CD4-positive, alpha-beta T cell treated with Interleukin-6 at 100 ng/mL for 8 hours (primary cell): ENCODE data around the gene TBX15.

ENCODE experiments used
- DNase-seq: peaks from one replicate; pipeline ENCODE4 v3.0.0-alpha.2; 2020; ENCODE audit warnings: mixed read lengths, low spot score

Gene TBX15

DNA sequence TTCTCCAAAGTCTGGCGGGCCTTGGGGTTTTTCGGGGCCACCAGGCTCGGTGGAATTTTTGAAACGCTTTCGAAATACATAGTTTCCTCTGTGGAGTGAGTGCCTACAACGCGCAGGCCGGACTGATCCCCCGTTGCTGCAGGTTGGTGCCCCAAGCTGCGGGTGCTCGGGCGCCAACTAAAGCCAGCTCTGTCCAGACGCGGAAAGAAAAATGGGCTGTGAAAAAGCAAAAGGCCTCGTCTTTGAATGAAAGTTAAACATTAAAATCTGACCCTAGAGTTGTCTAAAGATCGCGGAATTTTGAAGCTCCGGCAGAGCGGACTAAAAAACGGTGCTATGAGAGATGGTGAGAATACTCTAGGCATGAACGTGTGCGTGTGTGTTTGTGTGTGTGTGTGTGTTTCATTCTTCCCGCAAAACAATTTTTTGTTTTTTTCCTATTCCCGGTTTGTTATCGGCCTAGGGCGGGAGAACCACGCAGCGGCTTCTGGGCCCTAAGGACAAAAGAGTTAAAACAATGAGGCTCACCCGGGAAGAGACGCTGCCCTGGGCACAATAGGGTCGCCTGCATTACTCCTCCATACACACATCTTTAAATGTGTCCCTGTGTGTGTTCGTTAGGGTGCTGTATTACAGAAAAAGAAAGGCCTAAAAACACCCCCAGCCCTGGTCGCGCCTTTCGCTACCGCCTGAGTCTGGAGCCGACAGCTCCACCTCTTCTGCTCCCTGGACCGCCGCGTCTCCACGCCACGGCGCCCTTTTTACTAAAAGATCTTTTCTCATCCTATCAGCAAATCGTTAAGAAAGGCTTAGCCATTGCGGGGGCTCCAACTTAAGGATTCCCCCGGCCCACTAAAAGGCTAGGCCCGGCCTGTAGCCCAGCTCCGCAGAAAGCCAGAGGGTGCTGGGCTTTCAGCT is 3.2 kb downstream of the TBX15 start:
- no peak for DNase-seq

DNA sequence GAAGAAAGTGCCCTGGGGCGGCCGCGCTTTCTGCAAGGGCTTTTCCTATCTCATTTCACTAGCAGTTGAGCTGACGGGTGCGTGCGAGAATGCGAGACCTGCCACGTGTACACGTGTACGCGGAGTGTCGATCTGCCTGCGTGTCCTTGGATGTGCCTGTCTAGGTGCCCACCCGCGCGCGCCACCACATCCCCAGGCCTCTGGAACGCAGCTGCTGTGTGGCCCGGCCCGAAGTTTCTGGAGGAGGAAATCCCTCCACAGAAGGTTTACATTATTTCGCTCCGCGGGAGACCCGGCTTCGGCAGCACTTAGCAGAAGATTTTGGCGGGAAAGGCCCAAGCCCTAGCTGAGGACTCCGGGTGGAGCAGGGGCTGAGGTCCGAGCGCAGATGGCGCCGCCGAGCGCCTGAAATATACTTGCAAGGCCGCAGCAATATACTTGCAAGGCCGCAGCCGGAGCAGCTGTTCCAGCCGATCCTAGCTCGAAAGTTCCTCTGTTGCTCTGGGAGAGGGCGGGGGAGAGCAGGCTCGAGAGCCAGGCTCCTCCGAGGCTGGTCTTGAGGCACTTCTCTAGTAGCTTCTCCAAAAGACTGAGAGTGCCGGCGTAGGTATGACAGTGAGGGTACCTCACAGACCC is 3.9 kb downstream of the TBX15 start:
- DNase-seq = no peak

DNA sequence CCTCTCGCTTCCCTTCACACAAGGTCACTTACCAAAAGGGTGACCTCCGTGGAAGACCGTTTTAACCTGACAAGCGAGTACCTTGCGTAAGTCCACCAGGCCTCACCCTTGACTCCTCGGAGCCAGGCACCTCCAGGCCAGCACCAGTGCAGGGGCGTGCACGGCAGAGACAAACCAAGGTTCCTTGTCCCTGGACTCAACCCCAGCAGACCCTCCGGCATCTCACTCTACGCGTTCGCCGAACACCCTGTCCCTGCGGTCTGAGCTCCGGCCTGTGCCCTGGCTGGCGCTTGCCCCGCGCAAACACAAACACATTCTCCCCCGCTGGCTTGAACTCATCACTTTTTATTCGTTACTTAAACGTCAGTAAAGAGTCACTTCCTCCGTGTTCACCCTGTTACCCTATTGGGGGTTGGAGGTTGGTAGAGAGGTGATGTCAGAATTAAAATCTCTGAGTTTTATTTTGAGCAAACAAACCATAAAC is 4.5 kb downstream of the TBX15 start:
- no peak for DNase-seq

DNA sequence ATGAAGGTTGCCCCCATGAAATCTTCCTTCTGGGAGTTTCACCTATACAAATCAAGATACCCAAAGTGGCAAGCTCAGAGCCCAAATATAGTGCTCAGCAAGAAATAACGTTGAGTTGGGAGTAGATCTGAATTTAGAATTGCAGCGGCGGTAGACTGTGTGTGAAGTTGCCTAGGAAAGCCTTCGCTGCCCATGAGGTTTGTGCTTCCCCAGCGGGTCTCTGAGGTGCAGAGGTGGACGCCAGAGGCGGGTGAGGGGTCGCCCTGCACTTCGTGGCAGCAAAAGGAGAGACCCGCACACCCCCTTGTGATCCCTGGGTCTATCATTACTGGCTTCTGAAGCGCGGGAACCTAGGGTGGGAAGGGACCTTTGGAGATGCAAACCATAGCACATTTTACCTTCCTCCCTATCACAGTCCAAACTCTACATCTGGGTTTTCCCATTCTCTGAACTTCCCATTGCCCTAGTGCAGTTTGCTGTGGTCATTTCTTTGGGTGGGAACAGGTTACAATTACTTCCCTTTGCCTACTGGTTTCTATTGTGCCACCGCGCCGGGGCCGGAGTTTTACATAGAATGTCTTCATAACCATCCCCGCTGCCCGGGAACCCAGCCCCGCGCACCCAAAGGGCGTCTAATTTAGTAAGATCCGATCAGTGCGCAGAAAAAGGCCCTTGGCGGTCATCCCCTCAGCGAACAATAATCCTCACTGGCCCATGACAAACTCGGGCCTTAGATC is 5.2 kb downstream of the TBX15 start:
- no peak for DNase-seq

DNA sequence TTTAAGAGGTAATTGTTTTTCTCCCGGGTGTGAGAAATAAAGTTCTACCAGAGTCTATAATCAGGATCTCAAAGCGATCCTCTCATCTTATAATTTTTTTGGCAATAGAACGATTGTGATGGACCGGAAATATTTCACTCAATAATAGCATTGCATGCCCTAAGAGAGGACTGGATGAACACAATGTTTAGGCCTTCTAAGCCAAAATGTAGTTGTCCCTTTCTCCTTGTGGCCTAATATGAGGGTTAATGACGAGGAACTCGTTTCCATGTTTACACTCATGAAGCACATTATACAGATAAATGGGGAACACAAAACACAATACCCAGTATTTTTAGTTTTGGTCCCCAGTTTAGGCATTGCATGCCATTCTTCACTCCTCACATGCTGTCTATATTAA is 5.9 kb downstream of the TBX15 start:
- no peak for DNase-seq

DNA sequence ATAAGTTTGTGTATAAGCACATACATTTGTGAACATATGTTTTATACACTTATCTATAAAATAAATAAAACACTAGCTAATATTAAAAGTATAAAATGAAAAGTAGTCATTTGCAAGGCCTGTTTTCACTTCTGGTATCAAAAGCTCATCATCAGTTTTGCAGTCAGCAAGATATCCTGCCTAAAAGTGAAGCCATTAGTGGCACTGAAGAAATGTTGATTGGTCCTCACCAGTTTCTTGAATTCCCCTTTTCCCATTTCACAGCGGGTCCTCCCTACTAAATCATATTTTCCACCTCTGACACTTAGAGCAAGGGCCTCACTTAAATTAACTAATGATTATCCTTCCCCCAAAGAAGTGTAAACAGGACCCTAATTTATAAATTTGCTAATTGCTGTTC is 6.7 kb downstream of the TBX15 start:
- DNase-seq = no peak

DNA sequence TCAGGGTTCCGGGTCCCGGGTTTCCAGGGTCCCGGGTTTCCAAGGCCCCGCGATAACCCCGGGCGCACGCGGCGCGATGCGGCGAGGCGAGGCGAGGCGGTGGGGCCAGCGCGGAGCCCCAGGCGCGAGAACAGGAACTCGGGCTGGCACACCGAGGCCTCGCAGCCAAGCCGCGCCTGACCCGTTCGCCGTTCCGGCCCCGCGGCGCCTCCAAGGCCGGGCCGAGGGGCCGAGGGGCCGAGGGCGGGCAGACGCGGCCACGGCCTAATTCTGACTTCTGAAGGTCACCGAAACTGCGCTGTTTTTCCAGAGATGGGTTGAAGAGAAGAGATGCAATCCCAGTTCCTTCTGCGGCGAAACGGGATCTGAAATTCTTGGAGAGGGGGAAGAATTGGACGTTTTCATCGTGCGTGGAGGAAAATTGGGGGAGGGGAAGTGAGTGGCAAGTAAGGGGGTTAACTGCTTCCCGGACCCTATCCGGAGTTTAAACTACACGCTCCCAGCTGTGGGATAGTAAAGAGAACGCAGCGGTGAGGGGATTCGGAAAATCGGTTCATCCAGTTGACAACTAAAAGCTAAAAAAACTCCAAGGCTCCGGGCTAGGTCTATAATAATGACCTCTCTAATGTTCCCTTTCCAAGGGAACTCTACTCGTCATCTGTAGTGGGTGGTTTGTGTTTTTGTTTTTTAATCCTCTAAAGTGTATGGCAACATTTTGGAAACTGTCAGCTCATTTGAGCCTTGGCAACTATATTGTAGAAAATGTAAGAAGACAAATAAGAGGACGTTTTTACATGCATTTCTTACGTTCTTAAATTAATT is 8.2 kb downstream of the TBX15 start:
- no peak for DNase-seq

DNA sequence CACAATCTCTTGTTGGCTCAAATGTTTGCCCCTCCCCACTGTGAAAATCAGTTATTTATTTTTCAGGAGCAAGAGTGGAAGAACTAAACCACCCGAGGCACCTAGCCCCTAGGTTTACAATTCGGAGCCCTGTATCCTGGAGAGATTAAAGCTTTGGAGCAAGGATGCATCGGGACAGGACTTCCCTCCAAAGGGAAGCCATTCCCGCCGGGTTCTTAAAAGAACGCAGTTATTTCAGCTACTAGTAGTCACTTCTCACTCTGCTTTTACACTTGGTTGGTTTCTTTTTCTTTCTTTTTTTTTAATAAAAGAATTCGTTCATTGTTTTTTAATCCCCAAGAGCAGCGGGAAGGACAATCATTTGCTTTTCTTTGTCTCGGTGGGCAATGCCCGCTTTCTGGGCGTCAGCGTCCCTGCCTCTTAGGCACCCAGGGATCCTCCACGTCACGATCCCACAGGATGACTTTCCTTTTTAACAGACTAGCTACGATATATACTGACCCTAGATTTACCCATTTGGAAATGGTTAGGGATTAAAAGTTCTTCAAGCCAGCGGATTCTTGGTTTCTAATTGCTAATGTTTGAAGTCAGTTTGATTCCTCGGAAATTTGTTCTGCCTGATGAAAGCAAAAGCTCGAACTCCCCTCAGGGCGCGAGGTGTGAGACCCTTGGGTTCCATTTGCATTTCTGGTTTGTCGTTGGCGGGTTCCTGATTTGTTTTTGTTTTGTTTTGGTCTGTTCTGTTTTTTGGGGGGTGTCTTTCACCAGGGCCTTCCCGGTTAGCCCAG is 9.0 kb downstream of the TBX15 start:
- no peak for DNase-seq

DNA sequence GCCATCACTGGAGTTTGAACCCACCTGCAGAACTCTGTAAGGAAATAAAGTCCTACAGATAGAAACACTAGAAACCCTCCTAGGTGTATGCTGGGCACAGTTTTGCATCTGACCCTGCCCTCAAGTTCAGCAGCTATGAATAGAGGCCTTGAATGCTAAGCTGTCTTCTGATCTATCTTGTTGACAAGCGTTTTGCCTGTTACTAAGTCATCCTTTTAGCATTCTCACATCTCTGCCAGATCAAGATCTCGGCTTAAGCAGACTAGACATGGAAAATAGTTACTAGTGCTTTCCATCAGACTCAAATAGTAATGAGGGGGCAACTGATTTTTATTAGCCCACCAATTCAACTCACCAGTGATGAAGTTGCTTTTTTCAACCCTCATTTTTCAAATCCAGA is 10.5 kb downstream of the TBX15 start:
- no peak for DNase-seq

DNA sequence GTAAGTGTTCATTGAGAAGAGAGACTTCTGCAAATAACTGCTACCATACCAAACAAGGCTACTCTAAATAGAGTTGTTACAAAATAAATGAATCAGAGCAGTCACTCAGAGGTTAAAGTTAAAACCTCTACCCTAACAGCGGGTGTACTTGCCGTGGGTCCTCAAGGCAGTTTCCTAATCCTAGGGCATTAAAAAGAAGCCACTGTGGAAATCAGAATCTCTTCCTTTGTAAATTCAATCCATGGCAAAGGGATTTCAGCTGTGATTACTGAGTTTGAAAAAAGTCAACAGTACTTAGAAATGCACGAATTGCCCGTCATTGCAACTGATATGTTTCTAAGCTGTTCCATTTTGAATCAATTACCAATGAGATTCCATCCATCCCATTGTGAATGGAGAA is 13.5 kb downstream of the TBX15 start:
- no peak for DNase-seq

DNA sequence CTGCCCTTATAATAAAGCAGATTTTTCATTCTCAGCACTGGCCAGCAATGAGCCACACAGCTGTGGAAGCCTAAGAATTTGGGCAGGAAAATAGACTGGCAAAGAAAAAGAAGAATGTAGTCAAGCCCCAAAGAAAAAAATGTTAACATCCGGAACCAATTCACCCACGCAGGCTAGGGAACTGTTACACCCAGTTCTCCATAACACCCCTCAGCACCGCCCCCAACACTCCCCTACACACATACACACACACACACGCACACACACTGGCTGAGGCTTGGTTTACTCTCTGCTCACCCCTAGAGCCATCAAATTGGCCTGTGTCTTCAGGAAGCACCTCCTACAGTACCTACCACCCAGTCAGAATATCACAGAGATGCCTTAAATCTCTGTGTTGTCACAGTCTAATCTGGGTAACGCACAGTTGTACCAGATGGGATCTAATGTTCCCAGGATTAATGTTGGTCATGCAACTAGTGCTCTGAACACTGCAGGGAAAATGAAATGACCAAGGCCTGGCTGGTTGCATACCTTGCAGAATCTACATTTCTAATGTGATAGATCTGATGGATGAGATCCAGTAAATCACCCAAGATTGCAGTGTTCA is 14.5 kb downstream of the TBX15 start:
- no peak for DNase-seq

DNA sequence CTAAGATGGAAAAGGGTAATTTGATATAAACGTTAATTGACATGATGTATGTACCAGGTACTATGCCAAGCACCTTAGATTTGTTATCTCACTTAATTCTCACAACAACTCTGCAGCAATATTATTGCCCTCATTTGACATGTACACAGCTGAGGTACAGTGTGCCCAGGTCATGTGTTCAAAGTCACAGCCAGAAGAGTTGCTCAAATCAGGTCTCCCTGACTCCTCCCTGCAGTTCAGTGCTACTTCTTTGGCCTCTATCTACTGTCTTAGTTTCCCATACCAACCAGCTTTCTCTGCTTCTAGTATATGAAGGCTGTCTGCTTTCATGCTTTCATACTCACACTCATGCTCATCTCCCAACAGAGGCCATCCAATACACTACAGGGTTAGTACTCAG is 15.1 kb downstream of the TBX15 start:
- no peak for DNase-seq

DNA sequence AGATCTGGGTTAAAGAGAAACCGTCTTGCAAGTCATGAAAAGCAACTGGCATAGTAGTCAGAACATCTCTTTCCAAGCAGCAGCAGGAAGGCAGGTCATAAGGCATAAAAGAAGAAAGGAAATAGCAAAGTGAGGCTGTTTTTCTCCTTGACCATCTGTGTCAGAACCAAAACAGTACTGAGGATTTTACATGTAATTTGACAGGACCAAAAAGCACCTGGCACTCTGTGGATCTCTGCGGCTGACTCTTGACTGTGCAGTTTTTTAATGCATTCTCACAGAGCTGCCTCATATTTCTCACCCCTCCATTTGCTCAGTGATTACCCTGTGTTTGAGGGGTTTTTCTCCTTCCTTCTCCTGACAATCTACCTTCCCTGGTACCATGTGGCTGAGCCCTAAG is 17.7 kb downstream of the TBX15 start:
- DNase-seq = no peak

DNA sequence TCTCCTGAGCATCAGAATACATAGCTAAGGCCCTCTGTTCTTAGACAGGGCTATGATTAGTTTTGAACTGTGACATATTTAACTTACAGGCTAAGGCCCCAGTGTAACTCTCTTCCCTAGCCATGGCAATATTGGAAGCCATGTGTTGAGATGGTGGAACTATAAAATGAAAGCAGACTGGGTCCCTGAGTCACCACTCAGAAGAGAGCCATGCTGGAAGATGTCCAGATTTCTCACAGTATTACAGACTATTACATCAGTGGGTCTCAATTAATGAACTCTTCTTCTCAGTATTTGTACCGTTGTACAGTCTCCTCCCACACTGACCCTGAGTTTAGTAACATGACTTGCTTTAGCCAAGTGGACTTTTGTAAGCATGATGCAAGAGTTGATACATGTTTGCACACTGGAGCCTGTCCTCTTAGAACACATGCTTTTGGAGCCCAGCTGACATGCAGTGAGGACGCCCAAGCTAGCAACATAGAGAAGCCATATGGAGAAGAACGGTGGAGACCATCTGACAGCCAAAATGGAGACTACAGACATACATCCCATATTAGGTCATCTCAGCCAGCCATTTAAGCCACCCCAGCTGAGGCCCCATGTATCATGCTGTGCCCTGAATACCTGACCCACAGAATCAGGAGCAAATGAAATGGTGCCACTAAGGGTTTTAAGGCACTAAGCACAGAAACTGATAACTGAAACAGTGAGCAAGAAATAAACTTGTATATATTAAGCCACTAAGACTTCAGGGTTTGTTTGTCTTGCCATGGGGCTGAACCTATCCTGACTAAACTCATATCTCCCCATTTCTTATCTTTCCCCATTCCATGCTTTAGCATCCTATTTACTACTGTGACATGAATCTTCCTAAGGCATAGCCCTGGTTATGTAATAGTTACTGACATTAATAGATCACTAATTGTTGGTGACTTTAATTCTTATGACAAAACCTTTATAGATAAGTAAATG is 24.4 kb downstream of the TBX15 start:
- no peak for DNase-seq

DNA sequence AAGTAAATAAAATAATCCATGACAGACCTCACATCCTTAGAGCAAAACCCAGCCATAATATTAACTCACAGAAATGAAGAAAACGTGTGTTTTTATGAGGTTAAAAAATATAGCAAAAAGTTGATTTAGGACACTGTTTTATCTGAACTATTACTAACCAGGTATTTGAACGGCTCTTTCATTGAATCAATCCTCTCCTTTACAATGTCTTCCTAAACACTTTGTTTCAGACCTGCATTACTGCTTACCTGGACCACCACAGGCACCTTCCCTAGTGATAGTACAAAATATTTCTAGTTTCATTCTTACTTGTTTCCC is 25.0 kb downstream of the TBX15 start:
- DNase-seq = no peak

DNA sequence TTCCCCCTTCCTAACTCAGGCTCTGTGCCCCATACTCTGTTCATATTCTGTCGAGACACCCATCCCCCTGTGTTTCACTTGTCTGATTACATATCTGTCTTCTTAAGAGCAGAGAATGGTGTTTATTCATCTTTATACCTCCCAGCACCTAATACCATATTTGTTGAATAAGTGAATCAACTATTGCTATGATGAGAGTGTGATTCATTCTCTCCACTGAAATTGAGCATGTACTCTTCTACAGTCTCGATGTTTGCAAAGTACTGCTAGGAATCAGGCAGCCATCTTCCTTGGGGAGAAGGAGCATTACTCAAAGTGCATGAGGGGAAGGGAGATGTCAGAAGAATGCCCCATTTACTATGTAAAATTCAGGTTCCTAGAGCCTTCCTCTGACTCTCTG is 27.0 kb downstream of the TBX15 start:
- no peak for DNase-seq

DNA sequence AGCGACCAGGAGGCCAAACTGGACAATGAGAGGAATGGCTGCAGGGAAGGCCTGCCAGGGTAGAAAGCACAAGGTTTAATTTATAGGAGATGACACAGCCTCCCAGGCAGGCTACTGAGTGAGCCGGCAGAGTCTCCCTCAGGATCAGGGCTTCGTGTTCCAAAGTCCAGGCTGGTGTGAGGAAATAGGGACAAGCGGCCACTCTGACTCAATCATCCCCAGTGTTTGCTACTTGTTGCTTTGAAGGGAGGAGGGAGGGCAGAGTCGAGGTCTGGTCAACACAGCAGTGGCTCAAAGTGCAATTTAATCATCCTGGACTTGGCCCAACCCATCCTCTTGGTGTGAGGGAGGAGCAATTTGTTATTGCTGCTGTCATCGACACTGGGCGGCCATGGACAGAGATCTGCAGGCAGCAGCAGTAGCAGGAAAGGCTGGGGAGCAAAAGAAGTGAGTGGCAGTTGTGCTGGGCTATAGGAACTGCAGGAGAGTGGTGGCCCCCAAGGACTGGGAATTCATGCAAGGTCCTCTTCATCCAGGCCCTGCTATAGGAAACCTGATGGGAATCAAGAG is 27.5 kb downstream of the TBX15 start:
- no peak for DNase-seq

DNA sequence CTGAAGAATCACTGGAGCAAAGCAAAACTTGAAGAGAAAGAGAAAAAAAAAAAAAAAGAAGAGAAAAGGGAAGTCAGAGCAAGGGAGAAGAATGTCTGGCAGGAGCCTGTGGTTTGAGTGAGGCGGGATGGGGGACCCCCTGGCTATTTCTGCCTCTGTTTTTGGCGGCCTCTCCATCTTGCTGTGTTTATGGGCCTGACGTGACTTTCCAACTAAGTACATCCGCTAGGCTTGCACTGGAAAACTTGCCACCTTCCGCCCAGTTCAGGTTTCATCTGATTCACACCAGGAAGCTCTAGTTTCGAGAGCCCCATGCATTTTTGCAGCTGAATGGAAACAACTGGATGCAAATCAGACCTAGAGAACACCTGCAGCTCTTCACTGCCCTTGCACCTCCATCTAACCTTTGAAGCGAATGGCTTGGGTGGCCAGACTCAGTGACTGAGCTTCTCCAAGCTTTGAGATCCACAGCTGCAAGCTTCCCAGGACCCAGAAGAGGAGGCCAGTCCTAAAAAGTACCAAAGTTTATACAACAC is 28.0 kb downstream of the TBX15 start:
- DNase-seq = no peak
